ENCODE data around the gene FBXO4.
"Not testable (repeated sequence)": the region's sequence is repeated elsewhere in the genome, so short reads cannot be mapped to it uniquely, and the experiment has no call there.

FBXO4 gene

DNA sequence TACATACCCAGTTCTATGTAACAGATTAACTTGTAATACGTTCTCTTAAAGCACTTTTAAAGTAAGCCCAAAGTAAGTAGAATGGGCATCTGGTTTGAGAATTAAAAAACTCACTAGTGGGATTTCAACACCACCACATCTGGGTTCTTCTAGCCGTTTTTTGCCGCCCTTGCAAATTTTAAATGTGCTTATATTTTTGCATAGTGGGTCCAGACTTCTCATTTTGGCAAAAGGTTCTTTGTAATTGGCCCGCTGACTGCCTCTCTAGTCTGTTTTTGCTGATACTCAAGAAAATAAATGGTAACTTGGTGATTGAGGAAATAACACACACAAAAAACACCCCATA is 582 bp upstream of the FBXO4 start:
- no peak for DNase-seq

DNA sequence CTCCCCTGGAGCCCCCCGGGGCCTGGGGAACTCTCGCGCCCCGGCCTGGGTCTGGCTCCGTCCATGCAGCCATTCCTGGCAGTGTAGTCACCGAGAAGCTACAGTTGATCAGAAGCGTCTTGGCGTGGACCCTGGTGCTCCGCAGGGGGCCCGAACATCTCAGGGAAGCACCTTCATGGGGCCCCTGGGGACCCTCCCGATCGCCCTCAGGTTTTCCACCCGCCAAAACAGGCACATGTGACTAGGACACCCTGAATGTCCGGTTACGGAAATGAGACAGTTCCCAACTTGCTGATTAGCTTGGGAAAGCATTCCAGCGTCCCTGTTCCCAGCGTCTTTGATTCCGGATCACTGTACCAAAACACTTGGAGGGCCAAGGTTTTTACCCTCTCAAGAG is 472 bp downstream of the FBXO4 start:
- DNase-seq, result peak; percentile 32 to 64

DNA sequence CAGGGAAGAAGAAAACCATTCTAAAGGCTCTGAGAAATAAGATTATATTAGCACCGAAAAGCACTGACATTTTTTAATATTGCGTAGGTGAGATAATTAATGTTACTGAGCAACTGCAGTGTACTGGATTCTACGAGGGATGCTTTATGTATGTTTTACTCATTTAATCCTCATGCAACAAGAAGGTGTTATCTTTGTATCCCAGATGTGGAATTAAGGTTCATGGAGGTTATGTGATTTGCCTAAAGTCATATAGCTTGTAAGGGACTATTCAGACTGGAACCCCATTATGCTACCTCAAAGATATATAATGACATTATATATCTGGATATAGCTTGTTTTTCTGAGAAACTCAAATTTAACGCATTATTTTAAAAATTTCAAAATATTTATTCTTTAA is 2.5 kb downstream of the FBXO4 start:
- DNase-seq, result no peak

DNA sequence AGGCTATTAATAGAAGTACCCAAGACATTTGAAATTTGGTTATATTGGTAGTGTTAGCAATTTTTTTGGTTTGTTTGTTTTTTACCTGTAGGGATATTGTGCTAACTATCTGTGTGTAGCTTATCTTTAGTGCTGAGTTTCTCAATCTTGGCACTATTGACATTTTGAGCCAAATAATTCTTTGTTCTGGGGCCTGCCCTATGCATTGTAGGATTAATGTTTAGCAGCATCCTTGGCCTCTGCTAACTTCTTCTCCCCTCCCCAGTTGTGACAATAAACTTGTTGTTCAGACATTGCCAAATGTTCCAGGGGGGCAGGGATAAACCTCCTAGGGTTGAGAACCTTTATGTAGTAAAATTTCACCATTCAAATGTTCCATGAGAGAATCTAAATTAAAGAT is 4.0 kb downstream of the FBXO4 start:
- no peak for DNase-seq

DNA sequence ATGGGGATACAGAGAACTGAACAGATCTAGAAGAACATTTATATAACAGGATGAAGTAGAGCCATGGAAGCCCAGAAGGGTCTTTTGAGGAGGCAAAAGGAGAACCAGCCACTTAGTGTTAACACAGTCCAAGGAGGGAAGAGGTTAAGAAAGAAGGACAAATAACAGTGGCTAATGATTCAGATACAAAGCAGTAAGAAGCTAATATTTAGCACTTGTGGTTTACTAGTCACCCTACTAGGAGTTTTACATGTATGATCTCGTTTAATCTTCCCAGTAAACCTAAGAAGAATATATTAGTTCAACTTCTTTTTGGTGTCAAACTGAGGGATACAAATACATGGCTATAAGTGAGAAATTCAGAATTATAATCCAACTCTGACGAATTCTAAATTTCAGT is 7.7 kb downstream of the FBXO4 start:
- DNase-seq, result no peak

DNA sequence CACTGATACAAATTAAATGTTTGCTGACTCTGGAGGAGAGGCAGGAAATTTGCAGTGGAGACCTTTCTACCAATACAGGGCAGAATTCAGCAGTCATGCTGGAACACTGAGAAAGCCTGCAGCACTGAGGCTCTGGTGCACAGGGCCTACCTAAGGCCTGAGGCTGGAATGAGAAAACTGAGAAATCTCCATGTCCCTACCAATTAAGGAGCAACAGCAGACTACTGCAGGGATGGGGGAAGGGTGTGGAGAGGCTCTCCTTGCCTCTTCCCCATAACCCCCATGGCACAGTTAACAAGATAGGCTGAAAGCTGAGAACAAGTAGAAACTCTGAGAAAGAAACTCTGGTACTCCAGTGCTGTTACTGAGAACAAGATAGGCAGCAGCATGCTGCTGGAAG is 10.5 kb downstream of the FBXO4 start:
- no peak for DNase-seq

DNA sequence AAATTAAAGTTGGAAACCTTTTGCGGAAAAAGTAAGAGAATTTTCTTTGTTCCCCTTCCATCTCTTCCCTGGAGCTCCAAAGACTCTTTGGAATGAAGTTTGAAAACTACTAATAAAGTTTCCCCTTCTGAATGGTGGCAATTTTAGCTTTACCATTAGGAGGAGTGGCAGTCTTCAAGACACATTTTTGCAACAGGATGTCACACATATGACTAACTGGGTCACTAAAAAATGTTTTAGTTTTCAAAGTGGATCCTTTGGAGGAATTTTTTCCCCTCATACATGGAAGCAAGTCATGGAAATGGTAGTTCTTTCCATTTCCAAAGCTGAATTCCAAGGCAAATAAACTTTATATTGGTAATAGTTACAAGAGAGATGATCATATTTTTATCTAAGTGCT is 15.6 kb downstream of the FBXO4 start:
- no peak for DNase-seq

DNA sequence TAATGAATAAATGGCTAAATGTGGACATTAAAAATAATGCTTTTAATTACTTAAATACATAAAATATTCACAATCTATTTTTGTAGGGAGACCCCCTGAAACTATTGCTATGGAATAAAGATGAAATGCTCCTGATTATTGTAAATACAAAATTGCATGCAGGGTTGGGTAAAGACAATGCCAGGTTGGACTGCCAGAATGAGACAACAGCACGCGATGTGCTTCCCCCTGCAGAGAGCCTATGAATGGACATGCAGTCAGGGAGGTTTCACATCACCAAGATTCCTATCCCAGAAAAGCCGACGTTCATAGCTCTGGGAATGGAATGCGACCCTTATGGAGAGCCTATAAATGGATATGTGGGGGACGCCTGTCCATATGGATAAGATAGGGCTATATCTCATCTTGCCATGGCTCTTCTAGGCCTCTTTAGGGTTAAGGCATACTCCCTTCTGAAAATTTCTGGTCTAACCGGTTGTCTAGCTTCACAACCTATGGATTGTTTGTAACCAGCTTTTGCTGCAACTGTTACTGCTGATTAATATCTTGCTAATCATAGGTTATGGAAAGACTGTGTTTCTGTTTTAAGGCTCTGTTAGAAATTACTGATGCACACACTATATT is 20.4 kb downstream of the FBXO4 start:
- not testable (repeated sequence) for DNase-seq

DNA sequence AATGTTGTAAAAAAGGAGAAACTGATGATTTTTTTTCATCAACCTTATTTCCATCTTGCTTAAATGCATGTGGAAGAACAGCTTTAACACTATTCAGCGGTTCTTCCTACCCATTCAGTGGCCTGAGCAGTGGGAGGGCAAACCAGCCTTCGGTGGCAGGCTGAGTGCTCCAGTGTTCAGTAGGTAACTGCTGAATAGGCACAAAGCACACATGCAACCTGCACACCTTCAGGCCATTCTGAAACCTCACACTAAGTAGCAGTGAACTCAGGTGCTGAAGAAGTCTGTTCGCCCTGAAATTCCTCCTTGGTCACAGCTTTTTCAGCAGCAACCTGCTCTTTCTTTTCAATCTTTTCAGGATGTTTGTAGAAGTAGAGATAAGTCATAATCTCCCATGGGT is 26.1 kb downstream of the FBXO4 start:
- no peak for DNase-seq

DNA sequence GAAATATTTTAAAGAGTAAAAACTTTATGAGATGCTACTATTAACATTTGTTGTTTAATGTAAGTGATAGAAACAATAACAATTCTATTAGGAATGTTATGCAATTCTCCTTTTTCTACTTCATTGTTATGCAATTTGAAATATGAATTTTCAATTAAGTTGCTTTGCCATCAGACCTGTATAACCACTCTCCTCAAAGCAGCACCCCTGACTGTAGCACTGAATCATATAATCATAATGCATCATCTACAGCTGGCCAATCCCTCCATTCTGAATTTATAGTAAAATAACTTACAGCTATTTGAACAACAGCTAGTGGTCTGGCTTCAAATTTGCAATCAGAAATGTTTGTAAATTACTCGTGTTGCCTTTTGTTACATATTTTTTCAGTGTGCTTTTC is 29.2 kb downstream of the FBXO4 start:
- no peak for DNase-seq

DNA sequence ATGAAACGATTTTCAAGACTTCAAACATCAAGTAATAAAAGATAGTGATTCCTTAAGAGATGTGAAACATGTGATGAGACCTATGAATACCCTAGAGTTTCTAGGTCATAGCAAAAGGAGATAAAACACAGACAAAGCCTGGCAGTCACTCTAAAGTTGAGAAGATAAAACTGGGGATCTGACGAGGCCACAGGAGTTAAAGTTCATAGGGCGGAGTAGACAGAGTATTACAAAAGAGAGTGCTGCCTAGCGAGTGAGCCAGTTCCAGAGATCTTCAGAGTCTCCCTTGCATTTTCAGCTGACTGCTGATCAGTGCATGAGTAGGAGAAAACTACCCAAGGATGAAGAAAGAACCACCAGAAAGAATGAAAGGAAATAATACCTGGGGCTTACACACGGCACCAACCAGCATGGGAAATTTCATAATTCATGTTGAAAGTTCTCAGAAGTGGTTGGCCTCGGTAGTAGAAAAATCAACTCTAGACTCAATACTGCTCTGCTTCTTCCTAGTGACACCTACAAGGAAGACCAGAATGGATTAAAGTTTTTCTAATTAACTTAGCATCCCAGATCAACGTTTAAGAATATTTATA is 30.4 kb downstream of the FBXO4 start:
- DNase-seq, result no peak

DNA sequence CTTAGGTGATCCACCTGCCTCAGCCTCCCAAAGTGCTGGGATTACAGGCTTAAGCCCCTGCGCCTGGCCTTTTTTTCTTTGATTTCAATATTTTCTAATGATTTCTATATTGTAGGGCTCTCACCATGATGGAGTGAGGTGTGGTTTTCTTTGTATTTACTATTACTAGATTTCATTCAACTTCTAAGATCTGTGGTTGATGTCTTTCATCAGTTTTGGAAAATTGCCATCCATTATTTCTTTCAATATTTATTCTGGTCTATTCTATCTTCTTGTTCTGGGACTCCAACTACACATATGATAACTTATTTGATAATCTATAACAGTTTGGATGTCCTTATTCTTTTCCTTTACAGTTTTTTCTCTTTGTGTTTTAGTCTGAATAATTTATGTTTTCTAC is 31.9 kb downstream of the FBXO4 start:
- DNase-seq, result no peak

DNA sequence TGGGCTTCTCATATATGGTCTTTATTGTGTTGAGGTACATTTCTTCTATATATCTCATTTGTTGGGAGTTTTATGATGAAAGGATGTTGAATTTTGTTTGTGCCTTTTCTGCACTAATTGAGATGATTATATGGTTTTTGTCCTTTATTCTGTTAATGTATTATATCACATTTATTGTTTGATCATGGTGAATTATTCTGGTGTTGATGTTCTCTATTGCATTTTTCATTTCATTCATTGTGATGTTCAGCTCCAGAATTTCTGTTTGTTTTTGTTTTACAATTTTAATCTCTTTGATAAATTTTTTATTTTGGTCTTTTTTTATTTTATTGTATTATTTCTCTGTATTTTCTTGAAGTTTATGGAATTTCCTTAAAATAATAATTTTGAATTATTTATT is 35.4 kb downstream of the FBXO4 start:
- DNase-seq, result no peak

DNA sequence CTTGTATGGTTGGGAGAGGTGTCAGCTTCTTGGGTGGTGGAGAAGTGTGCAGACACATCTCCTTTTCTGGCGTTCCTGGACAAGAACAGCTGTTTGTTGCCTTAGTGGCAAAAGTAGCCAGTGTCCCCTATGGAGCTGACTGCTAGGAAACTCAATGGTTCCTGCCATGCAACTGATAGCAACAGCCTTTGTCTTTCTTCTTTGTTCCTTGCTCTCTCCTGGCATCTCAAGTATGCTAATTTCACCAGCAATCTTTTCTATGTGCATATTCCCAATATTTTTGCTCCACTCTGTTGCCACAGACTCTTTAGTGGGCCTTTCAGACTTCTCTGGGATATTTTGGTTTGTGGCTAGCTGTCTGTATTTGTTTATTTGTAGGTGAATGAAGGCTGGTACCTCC is 36.7 kb downstream of the FBXO4 start:
- DNase-seq, result no peak

DNA sequence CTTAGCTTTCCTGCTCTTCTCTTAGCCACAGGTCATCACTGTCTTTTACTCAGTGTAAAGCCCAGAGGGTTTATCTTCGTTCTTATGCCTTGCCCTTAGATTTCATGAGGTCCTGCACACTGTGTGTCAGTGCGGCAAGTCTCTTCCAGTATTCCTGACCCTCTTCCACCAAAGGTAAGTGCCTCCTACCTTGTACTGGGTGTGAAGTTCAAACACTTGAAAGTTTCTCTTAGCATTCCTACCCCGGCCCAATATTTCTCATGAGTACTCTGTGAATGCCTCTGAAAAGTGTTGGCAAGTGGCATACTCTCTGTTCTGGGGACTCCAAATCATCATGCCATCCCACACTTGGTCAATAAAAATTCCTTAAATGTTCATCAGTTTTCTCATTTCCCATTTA is 37.4 kb downstream of the FBXO4 start:
- no peak for DNase-seq

DNA sequence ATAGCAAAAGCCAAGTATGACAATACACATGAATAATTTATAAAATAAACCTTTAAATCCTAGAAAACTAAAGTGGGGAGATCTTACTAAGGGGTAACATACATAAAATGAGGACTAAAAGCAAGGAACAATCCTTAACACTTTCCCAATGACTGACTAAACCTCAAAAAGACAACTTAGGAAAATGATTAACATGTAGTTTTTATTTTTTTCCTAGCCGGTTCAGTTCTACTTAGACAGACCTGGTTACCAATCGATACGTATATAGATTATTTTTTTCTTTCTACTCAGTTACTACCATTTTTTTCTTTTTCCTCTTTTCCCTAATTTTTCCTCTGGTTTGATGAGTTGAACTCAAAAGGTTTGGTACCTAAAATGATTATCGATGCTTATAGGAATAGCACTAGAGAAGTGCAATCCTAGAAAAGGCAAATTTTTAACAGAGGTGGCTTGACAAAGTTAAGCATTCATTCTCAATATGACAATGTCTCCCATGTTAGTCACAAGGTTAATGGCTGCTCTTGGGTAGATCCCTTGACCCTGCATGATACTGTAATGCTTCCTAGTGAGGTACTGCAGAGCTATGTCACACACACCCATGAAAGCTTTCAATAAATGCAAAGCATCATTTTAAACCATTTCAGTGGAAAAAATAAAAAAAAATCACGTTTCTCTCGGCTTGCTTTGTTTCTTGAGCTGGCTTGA is 41.5 kb downstream of the FBXO4 start:
- no peak for DNase-seq

DNA sequence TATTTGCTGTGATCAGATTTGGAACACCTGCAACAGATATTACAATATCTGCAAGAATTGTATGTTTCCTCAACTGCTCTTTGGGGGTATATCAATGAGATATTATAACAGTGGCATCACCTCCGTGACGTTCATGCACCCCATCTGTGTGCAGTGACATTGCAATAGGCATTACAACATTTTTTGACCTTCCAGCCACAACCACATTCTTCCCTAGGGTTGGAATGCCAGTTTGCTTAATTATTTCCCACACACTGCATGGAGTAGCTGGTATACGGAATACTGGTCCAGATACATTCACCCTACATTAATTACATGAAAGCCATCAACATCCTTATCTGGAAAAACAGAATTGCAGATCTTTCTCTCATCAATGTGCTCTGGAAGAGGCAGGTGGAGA is 42.3 kb downstream of the FBXO4 start:
- DNase-seq, result no peak

DNA sequence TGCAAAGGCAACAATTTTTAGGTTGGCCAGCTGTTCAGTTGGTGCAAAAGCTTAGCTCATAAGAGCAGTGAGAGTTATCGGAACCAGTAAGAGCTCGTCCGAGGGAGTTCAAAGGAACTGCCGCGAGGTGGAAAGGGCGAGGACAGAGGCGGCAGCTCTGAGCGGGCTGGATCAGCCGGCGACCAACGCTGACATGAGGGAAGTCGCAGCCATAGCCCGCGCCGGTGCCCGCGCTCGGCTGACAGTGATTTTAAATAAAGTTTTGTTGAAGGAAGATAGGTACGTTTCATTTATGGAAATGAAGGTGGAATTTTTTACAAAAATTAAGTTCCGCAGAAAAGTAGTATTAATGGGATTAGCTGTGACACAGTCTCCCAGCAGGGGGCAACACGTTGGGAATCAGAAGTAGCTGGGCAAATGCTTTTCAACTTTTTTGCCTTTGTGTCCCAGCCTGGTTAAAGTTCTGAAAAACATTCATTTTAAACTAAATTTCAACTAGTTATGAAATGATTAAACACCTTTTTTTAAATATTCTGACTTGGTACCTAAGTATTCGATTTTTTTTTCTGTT is 43.2 kb downstream of the FBXO4 start:
- DNase-seq, result no peak

DNA sequence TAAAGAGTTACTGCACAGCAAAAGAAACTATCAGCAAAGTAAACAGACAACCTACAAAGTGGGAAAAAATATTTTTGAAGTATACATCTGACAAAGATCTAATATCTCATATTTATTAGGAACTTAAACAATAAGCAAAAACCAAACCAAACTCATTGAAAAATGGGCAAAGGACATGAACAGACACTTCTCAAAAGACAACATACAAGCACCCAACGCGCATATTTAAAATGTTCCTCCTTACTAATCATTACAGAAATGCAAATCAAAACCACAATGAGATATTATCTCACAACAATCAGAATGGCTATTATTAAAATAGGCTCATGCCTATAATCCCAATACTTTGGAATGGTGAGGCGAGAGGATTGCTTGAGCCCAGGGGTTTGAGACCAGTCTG is 48.0 kb downstream of the FBXO4 start:
- DNase-seq, result no peak

DNA sequence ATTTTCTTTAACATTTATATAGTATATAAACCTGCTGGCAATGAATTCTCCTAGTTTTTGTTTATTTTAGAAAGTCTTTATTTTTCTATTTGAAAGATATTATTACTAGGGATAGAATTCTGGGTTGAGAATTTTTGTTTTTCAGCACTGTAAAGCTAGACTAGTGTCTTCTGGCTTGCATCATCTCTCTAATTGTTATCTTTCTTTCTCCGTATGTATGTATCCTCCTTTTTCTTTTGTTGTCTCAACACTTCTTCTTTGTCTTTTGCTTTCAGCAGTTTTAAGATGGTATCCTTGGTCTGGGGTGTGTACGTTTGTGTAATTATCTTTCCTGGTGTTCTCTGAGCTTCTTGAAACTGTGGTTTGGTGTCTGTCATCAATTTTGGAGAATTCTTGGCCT is 48.8 kb downstream of the FBXO4 start:
- DNase-seq, result no peak

DNA sequence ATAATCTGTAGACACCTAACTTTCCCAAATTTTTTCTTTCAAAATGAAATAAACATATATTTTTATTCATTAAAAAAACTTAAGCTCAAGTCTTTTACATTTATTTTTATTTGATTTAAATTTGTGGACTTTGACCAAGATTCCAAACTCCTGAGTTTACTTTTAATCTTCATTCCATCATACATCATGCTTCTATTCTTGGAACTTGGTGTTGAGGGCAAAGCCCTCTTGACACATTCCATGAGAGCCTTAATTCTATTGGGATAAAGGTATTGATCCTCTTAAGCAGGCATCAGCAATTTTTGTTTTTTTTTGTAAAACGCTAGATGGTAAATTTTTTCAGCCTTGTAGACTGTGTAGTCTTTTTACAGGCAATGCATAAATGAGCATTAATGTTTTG is 53.6 kb downstream of the FBXO4 start:
- no peak for DNase-seq

DNA sequence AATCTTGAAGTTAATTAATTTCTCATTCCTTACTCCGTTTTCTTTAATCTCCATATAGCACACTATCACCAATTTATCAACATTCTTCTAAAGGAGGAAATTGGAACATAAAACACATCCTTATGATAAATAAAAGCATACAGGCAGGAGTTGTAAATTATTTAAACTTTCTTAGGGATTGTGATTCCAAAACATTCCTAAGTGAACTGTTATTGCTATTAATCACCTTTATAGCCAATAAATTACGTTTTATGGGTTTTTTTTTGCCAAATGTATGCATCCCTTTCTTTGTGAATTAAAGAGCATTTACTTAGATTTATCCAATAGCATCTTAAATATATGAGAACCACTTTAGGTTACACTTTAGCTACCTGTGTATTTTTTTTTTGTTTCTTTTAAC is 55.3 kb downstream of the FBXO4 start:
- DNase-seq, result no peak

DNA sequence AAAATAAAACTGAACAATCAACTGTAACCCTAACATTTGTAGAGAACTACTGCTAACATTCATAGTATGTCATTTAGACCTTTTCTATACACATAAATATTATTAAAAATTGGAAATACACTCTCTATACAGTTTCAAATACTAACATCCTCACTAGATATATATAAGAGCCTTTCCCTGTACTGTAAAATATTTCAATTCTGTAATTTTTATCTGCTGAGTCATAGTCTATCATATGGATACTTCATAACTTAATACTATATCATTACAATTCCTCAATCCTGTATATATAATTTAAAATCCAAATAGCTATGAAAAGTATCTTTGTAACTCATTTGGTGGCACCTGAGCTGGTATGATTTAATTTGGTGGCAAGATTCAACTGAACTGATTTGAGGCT is 55.8 kb downstream of the FBXO4 start:
- no peak for DNase-seq

DNA sequence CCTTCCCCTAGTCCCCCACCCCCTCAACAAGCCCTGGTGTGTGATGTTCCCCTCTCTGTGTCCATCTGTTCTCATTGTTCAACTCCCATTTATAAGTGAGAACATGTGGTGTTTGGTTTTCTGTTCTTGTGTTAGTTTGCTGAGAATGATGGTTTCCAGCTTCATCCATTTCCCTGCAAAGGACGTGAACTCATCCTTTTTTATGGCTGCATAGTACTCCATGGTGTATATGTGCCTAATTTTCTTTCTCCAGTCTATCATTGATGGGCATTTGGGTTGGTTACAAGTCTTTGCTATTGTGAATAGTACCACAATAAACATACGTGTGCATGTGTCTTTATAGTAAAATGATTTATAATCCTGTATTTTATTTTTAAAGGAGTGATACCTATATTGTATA is 57.8 kb downstream of the FBXO4 start:
- not testable (repeated sequence) for DNase-seq

DNA sequence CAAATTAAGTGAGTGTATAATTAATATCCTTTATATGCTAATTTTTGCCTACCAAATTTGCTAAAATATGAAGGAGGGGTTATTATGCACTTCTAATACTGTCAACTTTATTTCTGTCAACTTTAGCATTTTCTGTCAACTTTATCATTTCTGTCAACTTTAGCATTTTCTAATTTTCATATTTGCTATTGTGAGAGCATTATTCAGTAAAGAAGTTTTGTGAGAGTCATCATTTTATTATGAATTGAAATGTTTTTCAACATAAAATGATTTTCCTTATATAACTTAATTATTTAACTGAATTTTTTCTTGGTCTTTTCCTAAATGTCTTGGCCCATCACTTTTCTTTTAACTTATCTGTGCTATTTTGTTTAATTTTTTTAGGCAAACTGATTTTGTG is 58.2 kb downstream of the FBXO4 start:
- no peak for DNase-seq

Data from NCI-H2081 (cell line).